Measurements from ENCODE around the gene SLX4IP.
"Not testable (repeated sequence)": the region's sequence is repeated elsewhere in the genome, so short reads cannot be mapped to it uniquely, and the experiment has no call there.

Gene SLX4IP

GRCh38 chr20:10573273-10573950 is 138.3 kb downstream of the SLX4IP start:
- Histone ChIP-seq H3K27me3 (ENCODE audit: insufficient read depth, low read length) (no peaks in the 10 kb centered on the region), H3K9me3 (ENCODE audit: insufficient read depth, low read depth, low read length) (no peaks in the 10 kb centered on the region), H3K36me3 (ENCODE audit: insufficient read depth, low read depth, low read length) (no peaks in the 10 kb centered on the region), H3K4me3 (ENCODE audit: low read length) (no peak overlapping the region), H3K27ac (ENCODE audit: low read length) (no peak overlapping the region), H3K9ac (ENCODE audit: low read depth, low read length) (no peak overlapping the region), H3K4me1 (ENCODE audit: insufficient read depth, low read length) (no peaks in the 10 kb centered on the region)

- no peaks in the 10 kb centered on the region for H3K4me1 ChIP-seq (ENCODE audit: insufficient read depth, low read length)
- no peak overlapping the region for H3K9ac ChIP-seq (ENCODE audit: low read depth, low read length)
- no peaks in the 10 kb centered on the region for H3K36me3 ChIP-seq (ENCODE audit: insufficient read depth, low read depth, low read length)
- no peak overlapping the region for H3K4me3 ChIP-seq (ENCODE audit: low read length)
- H3K27ac ChIP-seq (ENCODE audit: low read length), result no peak overlapping the region
- H3K27me3 ChIP-seq (ENCODE audit: insufficient read depth, low read length), result no peaks in the 10 kb centered on the region
- no peaks in the 10 kb centered on the region for H3K9me3 ChIP-seq (ENCODE audit: insufficient read depth, low read depth, low read length)
These were observed 138.8 kb downstream of the SLX4IP start for GRCh38 chr20:10573951-10574339.

- Histone ChIP-seq H3K36me3 (ENCODE audit: insufficient read depth, low read depth, low read length) (no peaks in the 10 kb centered on the region; the same call in 1 of the 2 replicates), H3K27me3 (ENCODE audit: insufficient read depth, low read length) (no peaks in the 10 kb centered on the region), H3K4me3 (ENCODE audit: low read length) (no peak overlapping the region), H3K9ac (ENCODE audit: low read depth, low read length) (no peak overlapping the region), H3K27ac (ENCODE audit: low read length) (no peak overlapping the region), H3K4me1 (ENCODE audit: insufficient read depth, low read length) (no peaks in the 10 kb centered on the region), H3K9me3 (ENCODE audit: insufficient read depth, low read depth, low read length) (no peaks in the 10 kb centered on the region)
These were observed 141.4 kb downstream of the SLX4IP start for GRCh38 chr20:10576411-10577090.

GRCh38 chr20:10577648-10578047 is 142.5 kb downstream of the SLX4IP start:
- Histone ChIP-seq H3K4me1 (ENCODE audit: insufficient read depth, low read length) (peaks cover 5% of the 10 kb centered on the region), H3K27ac (ENCODE audit: low read length) (no peak overlapping the region)

GRCh38 chr20:10578607-10579006 is 143.5 kb downstream of the SLX4IP start:
- Histone ChIP-seq H3K27me3 (ENCODE audit: insufficient read depth, low read length) (no peaks in the 10 kb centered on the region), H3K4me1 (ENCODE audit: insufficient read depth, low read length) (peaks cover 5% of the 10 kb centered on the region)

More at GRCh38 chr20:10577648-10578047, 142.5 kb downstream of the SLX4IP start:
- Histone ChIP-seq H3K9ac (ENCODE audit: low read depth, low read length) (no peak overlapping the region), H3K27me3 (ENCODE audit: insufficient read depth, low read length) (no peaks in the 10 kb centered on the region), H3K4me3 (ENCODE audit: low read length) (no peak overlapping the region), H3K9me3 (ENCODE audit: insufficient read depth, low read depth, low read length) (no peaks in the 10 kb centered on the region), H3K36me3 (ENCODE audit: insufficient read depth, low read depth, low read length) (no peaks in the 10 kb centered on the region; the same call in 1 of the 2 replicates)

GRCh38 chr20:10579942-10580341 is 144.8 kb downstream of the SLX4IP start:
- Histone ChIP-seq H3K27ac (ENCODE audit: low read length) (no peak overlapping the region), H3K36me3 (ENCODE audit: insufficient read depth, low read depth, low read length) (no peaks in the 10 kb centered on the region; the same call in 1 of the 2 replicates), H3K9me3 (ENCODE audit: insufficient read depth, low read depth, low read length) (no peaks in the 10 kb centered on the region), H3K4me3 (ENCODE audit: low read length) (no peak overlapping the region), H3K27me3 (ENCODE audit: insufficient read depth, low read length) (no peaks in the 10 kb centered on the region), H3K4me1 (ENCODE audit: insufficient read depth, low read length) (peaks cover 10% of the 10 kb centered on the region), H3K9ac (ENCODE audit: low read depth, low read length) (no peak overlapping the region)

More at GRCh38 chr20:10578607-10579006, 143.5 kb downstream of the SLX4IP start:
- no peaks in the 10 kb centered on the region for H3K9me3 ChIP-seq (ENCODE audit: insufficient read depth, low read depth, low read length)
- H3K4me3 ChIP-seq (ENCODE audit: low read length), result no peak overlapping the region
- H3K27ac ChIP-seq (ENCODE audit: low read length), result no peak overlapping the region
- H3K36me3 ChIP-seq (ENCODE audit: insufficient read depth, low read depth, low read length), result no peaks in the 10 kb centered on the region; the same call in 1 of the 2 replicates
- no peak overlapping the region for H3K9ac ChIP-seq (ENCODE audit: low read depth, low read length)

- H3K27me3 ChIP-seq (ENCODE audit: insufficient read depth, low read length), result no peaks in the 10 kb centered on the region
- peaks cover 10% of the 10 kb centered on the region for H3K4me1 ChIP-seq (ENCODE audit: insufficient read depth, low read length)
- no peak overlapping the region for H3K4me3 ChIP-seq (ENCODE audit: low read length)
- H3K36me3 ChIP-seq (ENCODE audit: insufficient read depth, low read depth, low read length), result no peaks in the 10 kb centered on the region; the same call in 1 of the 2 replicates
- no peak overlapping the region for H3K9ac ChIP-seq (ENCODE audit: low read depth, low read length)
- H3K27ac ChIP-seq (ENCODE audit: low read length), result no peak overlapping the region
- no peaks in the 10 kb centered on the region for H3K9me3 ChIP-seq (ENCODE audit: insufficient read depth, low read depth, low read length)
These were observed 145.6 kb downstream of the SLX4IP start for GRCh38 chr20:10580700-10581099.

GRCh38 chr20:10581823-10582222 is 146.7 kb downstream of the SLX4IP start:
- no peaks in the 10 kb centered on the region for H3K9me3 ChIP-seq (ENCODE audit: insufficient read depth, low read depth, low read length)
- H3K36me3 ChIP-seq (ENCODE audit: insufficient read depth, low read depth, low read length), result no peaks in the 10 kb centered on the region; the same call in 1 of the 2 replicates
- H3K4me1 ChIP-seq (ENCODE audit: insufficient read depth, low read length), result peaks cover 10% of the 10 kb centered on the region
- no peak overlapping the region for H3K27ac ChIP-seq (ENCODE audit: low read length)
- no peak overlapping the region for H3K4me3 ChIP-seq (ENCODE audit: low read length)
- no peak overlapping the region for H3K9ac ChIP-seq (ENCODE audit: low read depth, low read length)
- H3K27me3 ChIP-seq (ENCODE audit: insufficient read depth, low read length), result no peaks in the 10 kb centered on the region

- Histone ChIP-seq H3K27ac (ENCODE audit: low read length) (no peak overlapping the region), H3K4me1 (ENCODE audit: insufficient read depth, low read length) (peaks cover 10% of the 10 kb centered on the region), H3K9me3 (ENCODE audit: insufficient read depth, low read depth, low read length) (no peaks in the 10 kb centered on the region; the same call in 1 of the 2 replicates), H3K4me3 (ENCODE audit: low read length) (no peak overlapping the region), H3K36me3 (ENCODE audit: insufficient read depth, low read depth, low read length) (no peaks in the 10 kb centered on the region; the same call in 1 of the 2 replicates), H3K9ac (ENCODE audit: low read depth, low read length) (no peak overlapping the region), H3K27me3 (ENCODE audit: insufficient read depth, low read length) (no peaks in the 10 kb centered on the region)
These were observed 149.3 kb downstream of the SLX4IP start for GRCh38 chr20:10584371-10584770.

- Histone ChIP-seq H3K36me3 (ENCODE audit: insufficient read depth, low read depth, low read length) (no peaks in the 10 kb centered on the region; the same call in 1 of the 2 replicates), H3K27ac (ENCODE audit: low read length) (no peak overlapping the region), H3K9ac (ENCODE audit: low read depth, low read length) (no peak overlapping the region), H3K27me3 (ENCODE audit: insufficient read depth, low read length) (no peaks in the 10 kb centered on the region), H3K9me3 (ENCODE audit: insufficient read depth, low read depth, low read length) (no peaks in the 10 kb centered on the region; the same call in 1 of the 2 replicates), H3K4me1 (ENCODE audit: insufficient read depth, low read length) (peaks cover 10% of the 10 kb centered on the region), H3K4me3 (ENCODE audit: low read length) (no peak overlapping the region)
These were observed 150.2 kb downstream of the SLX4IP start for GRCh38 chr20:10585308-10585707.

- H3K27ac ChIP-seq (ENCODE audit: low read length), result no peak overlapping the region
- no peaks in the 10 kb centered on the region for H3K36me3 ChIP-seq (ENCODE audit: insufficient read depth, low read depth, low read length)
- H3K4me3 ChIP-seq (ENCODE audit: low read length), result no peak overlapping the region
- no peaks in the 10 kb centered on the region for H3K27me3 ChIP-seq (ENCODE audit: insufficient read depth, low read length)
- no peak overlapping the region for H3K9ac ChIP-seq (ENCODE audit: low read depth, low read length)
- no peaks in the 10 kb centered on the region; the same call in 1 of the 2 replicates for H3K9me3 ChIP-seq (ENCODE audit: insufficient read depth, low read depth, low read length)
- peaks cover 10% of the 10 kb centered on the region for H3K4me1 ChIP-seq (ENCODE audit: insufficient read depth, low read length)
These were observed 151.2 kb downstream of the SLX4IP start for GRCh38 chr20:10586296-10586695.

- not testable (repeated sequence) for H3K36me3 ChIP-seq (ENCODE audit: insufficient read depth, low read depth, low read length); H3K4me1 ChIP-seq (ENCODE audit: insufficient read depth, low read length); H3K4me3 ChIP-seq (ENCODE audit: low read length); H3K9me3 ChIP-seq (ENCODE audit: insufficient read depth, low read depth, low read length); H3K9ac ChIP-seq (ENCODE audit: low read depth, low read length); H3K27ac ChIP-seq (ENCODE audit: low read length); H3K27me3 ChIP-seq (ENCODE audit: insufficient read depth, low read length)
These were observed 155.3 kb downstream of the SLX4IP start for GRCh38 chr20:10590446-10590845.

Measured in iPS-20b (cell line).